ENCODE measurements around the gene UNG. TPM values are rescaled to one million over a fixed set of nuclear protein-coding genes. Genes with fewer than 3 reads are reported as not detected.

Gene UNG
- total and polyA plus RNA-seq, 9 of the 15 experiments (the other 6 are each of a cell fraction or from before 2014, with no cell fraction given): 8.4 to 59.8 (median 41.0) TPM

GRCh38 chr12:109110988-109111495, 13.6 kb downstream of the UNG start (continued):
- TF ChIP-seq SOX6 (IDR thresholded peaks at IDR 0.05) (0 out of 2 replicates have a peak, but pooled peaks have one; percentile 14), ZNF184 (CRISPR knock-in tag; IDR thresholded peaks at IDR 0.05) (no peak), GABPB2 (CRISPR knock-in tag; conservative IDR thresholded peaks at IDR 0.05) (no peak), ZSCAN32 (CRISPR knock-in tag; IDR thresholded peaks at IDR 0.05) (peak; percentile 27; the same call in 1 of the 2 replicates), TOE1 (IDR thresholded peaks at IDR 0.05; ENCODE audit: borderline replicate concordance) (peak; percentile 67; the same call in 1 of the 2 replicates), TOE1 (CRISPR knock-in tag; IDR thresholded peaks at IDR 0.05; ENCODE audit: borderline replicate concordance, low read depth) (no peak), MYBL2 (IDR thresholded peaks at IDR 0.05; ENCODE audit: low read depth) (no peak), MYBL2 (CRISPR knock-in tag; IDR thresholded peaks at IDR 0.05; ENCODE audit: borderline replicate concordance) (no peak), SMARCA5 (IDR thresholded peaks at IDR 0.05) (no peak), NBN (IDR thresholded peaks at IDR 0.05; ENCODE audit: low read depth) (no peak; the same call in 1 of the 2 replicates), SMAD3 (CRISPR knock-in tag; conservative IDR thresholded peaks at IDR 0.05) (0 out of 2 replicates have a peak, but pooled peaks have one; percentile 17), REST (IDR thresholded peaks at IDR 0.05; ENCODE audit: borderline replicate concordance) (no peak), REST (CRISPR knock-in tag; IDR thresholded peaks at IDR 0.05; ENCODE audit: low read depth) (0 out of 2 replicates have a peak, but pooled peaks have one; percentile 38), ZNF57 (CRISPR knock-in tag; IDR thresholded peaks at IDR 0.05) (0 out of 2 replicates have a peak, but pooled peaks have one; percentile 55), JUND (IDR thresholded peaks at IDR 0.05; ENCODE audit: borderline replicate concordance, low read depth, low read length) (peak; percentile 27; the same call in 1 of the 2 replicates), JUND (tag; IDR thresholded peaks at IDR 0.05; ENCODE audit: borderline replicate concordance, low read depth, low read length) (no peak), E2F3 (CRISPR knock-in tag; IDR thresholded peaks at IDR 0.05) (peak; percentile 41; the same call in 1 of the 2 replicates), ATF7 (IDR thresholded peaks at IDR 0.05) (peak; percentile 89)

Measured in K562 (cell line).